GM21723 (cell line): ENCODE measurements around the gene ABI3.
A peak's percentile ranks its signal among the peaks of the same experiment; 100 is the strongest.

Source experiments
- ATAC-seq: cut with Tn5 transposase; IDR thresholded peaks from one replicate; pipeline ENCODE4 v1.9.1; 2021; ENCODE audit warnings: mild to moderate bottlenecking, moderate library complexity; ENCODE audit not compliant: unreplicated experiment

ABI3 gene

GRCh38 chr17:49196520-49196919 is 14.0 kb upstream of the ABI3 start:
- ATAC-seq: no peak

- no peak for ATAC-seq
Measured at GRCh38 chr17:49197346-49197998, 13.0 kb upstream of the ABI3 start.

- no peak for ATAC-seq
Measured at GRCh38 chr17:49198211-49198610, 12.3 kb upstream of the ABI3 start.

- no peak for ATAC-seq
Measured at GRCh38 chr17:49200423-49201083, 10.0 kb upstream of the ABI3 start.

- no peak for ATAC-seq
Measured at GRCh38 chr17:49201481-49201927, 9.0 kb upstream of the ABI3 start.

- ATAC-seq: no peak
Measured at GRCh38 chr17:49203796-49204195, 6.7 kb upstream of the ABI3 start.

GRCh38 chr17:49204516-49204915 is 6.0 kb upstream of the ABI3 start:
- no peak for ATAC-seq

- ATAC-seq: no peak
Measured at GRCh38 chr17:49209061-49209571, 1.4 kb upstream of the ABI3 start.

GRCh38 chr17:49213399-49213798 is 2.9 kb downstream of the ABI3 start:
- no peak for ATAC-seq

- ATAC-seq: no peak
Measured at GRCh38 chr17:49213847-49214246, 3.3 kb downstream of the ABI3 start.

GRCh38 chr17:49214676-49215360 is 4.3 kb downstream of the ABI3 start:
- ATAC-seq: no peak

GRCh38 chr17:49216482-49216881 is 6.0 kb downstream of the ABI3 start:
- ATAC-seq: no peak

GRCh38 chr17:49216953-49217650 is 6.6 kb downstream of the ABI3 start:
- no peak for ATAC-seq

GRCh38 chr17:49217651-49218413 is 7.3 kb downstream of the ABI3 start:
- peak; percentile 30 for ATAC-seq

GRCh38 chr17:49218941-49219913 is 8.7 kb downstream of the ABI3 start:
- ATAC-seq: peak; percentile 42

GRCh38 chr17:49219987-49220386 is 9.5 kb downstream of the ABI3 start:
- ATAC-seq: no peak

GRCh38 chr17:49223168-49223516 is 12.6 kb downstream of the ABI3 start:
- no peak for ATAC-seq

- no peak for ATAC-seq
Measured at GRCh38 chr17:49223517-49224197, 13.2 kb downstream of the ABI3 start.
